Tibial artery (tissue), 4 donors: ENCODE data around the gene CD244.
"Not testable (repeated sequence)": the region's sequence is repeated elsewhere in the genome, so short reads cannot be mapped to it uniquely, and the experiment has no call there.

Experiments
- DNase-seq, 2 donors: peaks; one replicate each; pipeline ENCODE4 v3.0.0-alpha.2; 2019
- H3K27ac ChIP-seq, 2 donors: fragments of 200-600 bp; sonication (generic) in 1 of 2; 1 replicate in 1 of 2; 2 replicates in 1 of 2; pipeline ENCODE4 v1.5.1; 2018 to 2019; ENCODE audit warnings: mild to moderate bottlenecking in 1 of 2
- H3K27me3 ChIP-seq, 2 donors: fragments of 200-600 bp; sonication (generic) in 1 of 2; one replicate each; pipeline versions ENCODE4 v1.5.1 to v1.6.0; 2016 to 2019
- H3K36me3 ChIP-seq, 3 donors: fragments of 200-600 bp; sonication (generic) in 2 of 3; one replicate each; pipeline ENCODE4 v1.5.1; 2016 to 2019; ENCODE audit warnings: mild to moderate bottlenecking in 2 of 3
- H3K4me1 ChIP-seq, 4 donors: fragments of 200-600 bp; sonication (generic) in 2 of 4; 1 replicate in 3 of 4; 2 replicates in 1 of 4; pipeline ENCODE4 v1.5.1; 2016 to 2019
- H3K4me3 ChIP-seq, 2 donors: fragments of 200-600 bp; sonication (generic) in 1 of 2; 1 replicate in 1 of 2; 2 replicates in 1 of 2; pipeline ENCODE4 v1.5.1; 2018 to 2019; ENCODE audit warnings: mild to moderate bottlenecking in 2 of 2
- H3K9me3 ChIP-seq, 3 donors: fragments of 200-600 bp; sonication (generic) in 1 of 3; one replicate each; pipeline ENCODE4 v1.5.1; 2016 to 2019
- intact Hi-C: fragments of 100-400 bp; cut with DNase I; formaldehyde crosslinking; loops from one replicate; pipeline ENCODE4 v1.15.0; 2023; ENCODE audit warnings: low total_unique reads
- TF ChIP-seq, protein P1 (sequence below), 2 experiments: fragments of 200-600 bp in 1 of 2; fragments of 450-650 bp in 1 of 2; IDR thresholded peaks; one replicate each; pipeline ENCODE4 v1.5.1; 2017 to 2019; ENCODE audit warnings: antibody characterized with exemption in 2 of 2, mild to moderate bottlenecking in 1 of 2, moderate library complexity in 1 of 2

CD244 gene

DNA sequence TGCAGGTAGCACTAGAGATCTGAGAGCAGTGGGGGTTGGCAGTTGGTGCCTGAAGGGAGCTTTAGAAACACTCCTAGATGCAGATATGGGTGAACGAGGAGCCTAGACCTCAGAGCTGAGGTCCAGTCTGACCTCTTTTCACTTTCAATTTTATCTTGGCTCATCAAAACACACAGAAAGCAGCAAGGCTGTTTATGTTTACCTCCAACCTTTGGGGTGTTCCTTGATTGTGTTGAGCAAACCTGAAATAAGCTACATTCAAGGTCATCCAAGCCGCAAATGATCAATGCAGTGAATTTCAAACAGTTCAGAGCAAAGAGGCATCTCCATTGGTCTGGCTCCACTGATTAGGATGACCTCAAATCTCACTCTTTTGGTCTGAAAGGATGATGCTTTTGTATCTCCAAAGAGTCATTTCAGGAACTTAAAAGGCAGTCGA, 65.4 kb downstream of the CD244 start:
- no peaks in the 10 kb centered on the region for H3K4me1 ChIP-seq
- intact Hi-C loops: no loop called here
- TF ChIP-seq, protein P1, sequence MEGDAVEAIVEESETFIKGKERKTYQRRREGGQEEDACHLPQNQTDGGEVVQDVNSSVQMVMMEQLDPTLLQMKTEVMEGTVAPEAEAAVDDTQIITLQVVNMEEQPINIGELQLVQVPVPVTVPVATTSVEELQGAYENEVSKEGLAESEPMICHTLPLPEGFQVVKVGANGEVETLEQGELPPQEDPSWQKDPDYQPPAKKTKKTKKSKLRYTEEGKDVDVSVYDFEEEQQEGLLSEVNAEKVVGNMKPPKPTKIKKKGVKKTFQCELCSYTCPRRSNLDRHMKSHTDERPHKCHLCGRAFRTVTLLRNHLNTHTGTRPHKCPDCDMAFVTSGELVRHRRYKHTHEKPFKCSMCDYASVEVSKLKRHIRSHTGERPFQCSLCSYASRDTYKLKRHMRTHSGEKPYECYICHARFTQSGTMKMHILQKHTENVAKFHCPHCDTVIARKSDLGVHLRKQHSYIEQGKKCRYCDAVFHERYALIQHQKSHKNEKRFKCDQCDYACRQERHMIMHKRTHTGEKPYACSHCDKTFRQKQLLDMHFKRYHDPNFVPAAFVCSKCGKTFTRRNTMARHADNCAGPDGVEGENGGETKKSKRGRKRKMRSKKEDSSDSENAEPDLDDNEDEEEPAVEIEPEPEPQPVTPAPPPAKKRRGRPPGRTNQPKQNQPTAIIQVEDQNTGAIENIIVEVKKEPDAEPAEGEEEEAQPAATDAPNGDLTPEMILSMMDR (IDR thresholded peaks at IDR 0.05): no peak
- H3K4me3 ChIP-seq: no peak overlapping the region
- no peaks in the 10 kb centered on the region for H3K36me3 ChIP-seq
- peaks cover 0 to 6% (median 0%) of the 10 kb centered on the region in 3 donors for H3K9me3 ChIP-seq
- H3K27ac ChIP-seq: no peak overlapping the region
- H3K27me3 ChIP-seq: no peaks in the 10 kb centered on the region
- no peak for DNase-seq

DNA sequence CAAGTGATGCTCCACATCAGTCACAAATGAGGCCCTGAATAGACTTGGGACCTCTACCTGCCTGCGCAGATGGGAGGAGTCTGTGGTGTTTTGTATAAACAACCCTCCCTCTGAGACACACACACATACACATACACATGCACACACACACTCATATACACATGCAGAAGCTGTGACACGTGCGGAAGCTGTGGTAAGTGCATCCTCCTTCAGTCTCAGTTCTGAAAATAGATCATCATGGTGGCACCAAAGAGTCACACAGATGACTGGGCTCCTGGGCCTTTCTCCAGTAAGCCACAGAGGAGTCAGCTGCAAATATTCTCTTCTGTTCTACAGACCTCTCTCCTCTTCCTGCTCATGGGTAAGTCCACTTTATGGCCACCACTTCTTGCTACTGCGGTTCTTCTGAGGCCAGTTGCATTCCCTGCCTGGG, 66.7 kb downstream of the CD244 start, which contains the start of gene LY9:
Gene LY9 (plus strand): TSS at position 224 of the 433 bp plus-strand sequence. CDS start 14 bp downstream, at position 238.
- Histone ChIP-seq H3K4me1 (no peaks in the 10 kb centered on the region), H3K4me3 (no peak within 1 kb of the TSS), H3K36me3 (no peaks in the 10 kb centered on the region), H3K9me3 (no peaks in the 10 kb centered on the region), H3K27ac (no peak within 1 kb of the TSS), H3K27me3 (no peaks in the 10 kb centered on the region)
- TF ChIP-seq, protein P1 (IDR thresholded peaks at IDR 0.05): no peak
- DNase-seq: no peak
- intact Hi-C loops: no loop called here

DNA sequence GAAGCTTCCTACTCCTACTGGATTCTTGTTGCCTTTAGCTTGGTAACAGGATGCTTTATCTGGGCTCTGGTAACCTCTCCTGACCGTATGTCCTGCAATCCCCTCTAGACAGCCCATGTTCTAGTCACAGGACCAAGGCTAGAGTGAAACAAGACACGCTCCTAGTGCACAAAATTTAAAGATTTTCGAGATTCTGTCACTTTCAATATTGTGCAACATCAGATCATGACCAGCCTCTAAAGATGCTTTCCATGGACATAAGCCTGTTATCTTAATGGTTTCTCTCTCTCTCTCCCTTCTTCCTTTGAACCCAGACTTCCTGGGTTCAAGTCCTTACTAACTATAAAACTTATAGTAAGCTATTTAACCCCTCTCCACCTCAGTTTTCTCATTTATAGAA, 68.3 kb downstream of the CD244 start:
- intact Hi-C loops: no loop called here
- H3K4me3 ChIP-seq: no peak overlapping the region
- H3K9me3 ChIP-seq: no peaks in the 10 kb centered on the region
- TF ChIP-seq, protein P1 (IDR thresholded peaks at IDR 0.05): no peak
- H3K27me3 ChIP-seq: no peaks in the 10 kb centered on the region
- DNase-seq: no peak
- H3K36me3 ChIP-seq: no peaks in the 10 kb centered on the region
- no peak overlapping the region for H3K27ac ChIP-seq
- H3K4me1 ChIP-seq: no peaks in the 10 kb centered on the region

DNA sequence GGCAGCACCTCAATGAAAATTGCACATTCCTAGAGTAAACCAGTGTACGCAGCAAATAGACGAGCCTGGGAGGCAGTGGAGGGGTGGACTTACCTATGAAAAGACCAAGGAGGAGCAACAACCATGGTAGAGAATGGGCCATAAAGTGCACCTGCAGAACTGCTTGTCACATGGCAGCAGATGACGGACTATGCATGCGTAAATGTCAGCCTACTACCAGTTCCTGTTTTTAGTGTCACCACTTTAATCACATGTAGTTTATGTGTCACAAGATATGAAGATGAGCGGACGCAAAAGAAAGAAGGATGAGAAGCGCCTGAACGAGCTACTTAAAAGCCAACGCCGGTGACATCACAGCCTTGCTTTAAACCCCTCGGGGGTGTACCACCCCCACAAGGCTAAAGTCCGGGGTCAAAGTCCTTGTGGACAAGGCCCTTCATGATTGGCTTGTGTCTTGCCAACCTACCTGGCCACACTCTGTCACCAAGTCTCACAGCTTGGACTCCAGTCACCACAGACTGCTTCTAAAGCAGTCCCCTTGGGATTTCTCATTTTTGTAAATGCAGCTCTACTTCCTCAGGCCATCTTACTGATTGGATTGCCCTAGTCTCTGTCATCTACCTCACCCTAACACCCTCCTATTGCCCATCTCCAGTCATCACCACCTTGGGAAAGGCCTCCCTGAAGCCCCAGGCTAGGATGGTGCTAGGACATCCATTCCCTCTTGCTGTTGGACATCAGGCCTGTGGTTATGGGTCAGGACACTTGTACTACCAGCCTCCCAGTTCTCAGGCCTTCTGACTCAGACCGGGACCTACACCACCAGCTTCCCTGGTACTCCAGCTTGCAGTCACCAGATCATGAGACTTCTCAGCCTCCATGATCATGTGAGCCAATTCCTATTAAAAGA, 72.7 kb downstream of the CD244 start:
- Histone ChIP-seq H3K9me3 (no peaks in the 10 kb centered on the region), H3K4me1 (no peaks in the 10 kb centered on the region), H3K4me3 (no peak overlapping the region), H3K27ac (no peak overlapping the region), H3K36me3 (no peaks in the 10 kb centered on the region), H3K27me3 (no peaks in the 10 kb centered on the region)
- no peak for DNase-seq
- intact Hi-C loops: no loop called here
- TF ChIP-seq, protein P1 (IDR thresholded peaks at IDR 0.05): no peak

DNA sequence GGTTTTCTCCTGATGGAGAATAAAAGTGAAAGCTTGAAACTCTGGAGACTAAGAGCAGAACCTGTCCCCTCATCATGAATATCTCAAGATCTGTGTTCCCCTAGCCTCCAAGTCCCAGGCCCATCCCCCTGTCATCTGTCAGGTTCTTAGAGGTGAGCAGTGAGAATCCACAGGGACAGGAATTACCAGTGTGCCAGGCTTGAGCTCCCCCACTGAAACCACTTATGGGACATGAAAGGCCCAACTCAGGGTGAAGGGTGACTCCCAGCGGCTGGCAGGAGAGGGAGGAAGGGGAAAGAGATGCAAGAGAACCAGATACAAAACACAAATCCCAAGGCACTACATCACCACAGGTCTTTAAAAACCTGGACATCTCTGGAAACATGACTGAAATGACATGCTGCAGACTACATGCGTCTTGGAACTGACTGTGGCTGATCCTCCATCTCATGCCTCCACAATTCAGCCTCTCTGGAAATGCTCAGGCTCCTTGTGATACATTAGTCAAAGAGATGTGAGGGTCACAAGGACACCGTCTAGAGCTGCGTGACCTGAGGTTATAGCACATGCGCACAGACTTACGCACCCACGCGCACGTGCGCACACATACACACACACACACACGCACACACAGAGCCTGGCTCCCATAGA, 73.5 kb downstream of the CD244 start:
- intact Hi-C loops: no loop called here
- H3K27me3 ChIP-seq: no peaks in the 10 kb centered on the region
- no peaks in the 10 kb centered on the region for H3K4me1 ChIP-seq
- DNase-seq: no peak
- no peaks in the 10 kb centered on the region for H3K9me3 ChIP-seq
- no peak overlapping the region for H3K27ac ChIP-seq
- H3K4me3 ChIP-seq: no peak overlapping the region
- H3K36me3 ChIP-seq: no peaks in the 10 kb centered on the region
- TF ChIP-seq, protein P1 (IDR thresholded peaks at IDR 0.05): no peak

DNA sequence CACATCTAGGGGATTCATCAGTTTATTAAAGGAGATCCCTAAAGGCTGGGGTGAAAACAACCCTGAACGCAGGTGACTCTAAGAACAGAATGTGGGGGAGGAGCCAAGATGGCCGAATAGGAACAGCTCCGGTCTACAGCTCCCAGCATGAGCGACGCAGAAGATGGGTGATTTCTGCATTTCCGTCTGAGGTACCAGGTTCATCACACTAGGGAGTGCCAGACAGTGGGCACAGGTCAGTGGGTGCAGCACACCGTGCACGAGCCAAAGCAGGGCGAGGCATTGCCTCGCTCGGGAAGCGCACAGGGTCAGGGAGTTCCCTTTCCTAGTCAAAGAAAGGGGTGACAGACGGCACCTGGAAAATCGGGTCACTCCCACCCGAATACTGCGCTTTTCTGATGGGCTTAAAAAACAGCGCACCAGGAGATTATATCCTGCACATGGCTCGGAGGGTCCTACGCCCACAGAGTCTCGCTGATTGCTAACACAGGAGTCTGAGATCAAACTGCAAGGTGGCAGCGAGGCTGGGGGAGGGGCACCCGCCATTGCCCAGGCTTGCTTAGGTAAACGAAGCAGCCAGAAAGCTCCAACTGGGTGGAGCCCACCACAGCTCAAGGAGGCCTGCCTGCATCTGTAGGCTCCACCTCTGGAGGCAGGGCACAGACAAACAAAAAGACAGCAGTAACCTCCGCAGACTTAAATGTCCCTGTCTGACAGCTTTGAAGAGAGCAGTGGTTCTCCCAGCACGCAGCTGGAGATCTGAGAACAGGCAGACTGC, 79.5 kb downstream of the CD244 start:
- H3K4me3 ChIP-seq, H3K27me3 ChIP-seq, DNase-seq, H3K9me3 ChIP-seq, H3K36me3 ChIP-seq, H3K27ac ChIP-seq, H3K4me1 ChIP-seq, intact Hi-C loops: not testable (repeated sequence)
